A549 (cell line): ENCODE measurements around the gene PRKCE. TPM values are rescaled to one million over a fixed set of nuclear protein-coding genes. Genes with fewer than 3 reads are reported as not detected.

Experiments used
- ATAC-seq, 2 experiments: fragments of 200-7000 bp in 1 of 2; fragments of >200 bp in 1 of 2; cut with Nextera tagmentation in 1 of 2; cut with Tn5 transposase in 1 of 2; 3 replicates each; pipeline versions ENCODE4 v1.8.0 to v1.9.1; 2018 to 2020; ENCODE audit warnings: mild to moderate bottlenecking in 1 of 2, moderate library complexity in 1 of 2
- CTCF ChIA-PET: fragments of 300-600 bp; sonication (Branson Sonifier 250); formaldehyde crosslinking; extraction: SDS; loops from one replicate; lab custom pipeline; 2021; ENCODE audit warnings: antibody characterized with exemption, inconsistent platforms; lab: Yijun Ruan, JAX
- POLR2A ChIA-PET: fragments of 350-600 bp; formaldehyde crosslinking; extraction: SDS; loops from one replicate; lab custom pipeline; 2021; ENCODE audit warnings: antibody characterized with exemption, inconsistent platforms; lab: Yijun Ruan, JAX
- DNase-seq, 2 experiments: peaks; one replicate each; pipeline versions ENCODE4 v3.0.0 to v3.0.0-alpha.2; 2011 to 2016; ENCODE audit warnings: low read depth in 1 of 2, low spot score in 1 of 2
- FAIRE-seq: peaks from 2 replicates; lab custom pipeline; 2011; peaks lifted over from hg19 to GRCh38; lab: Jason Lieb, UNC
- H3K27ac ChIP-seq, 2 experiments: fragments of >200 bp; sonication (Bioruptor Twin); formaldehyde crosslinking; 3 replicates each; pipeline ENCODE4 v1.5.1; 2016 to 2017
- H3K4me1 ChIP-seq: fragments of >200 bp; sonication (Bioruptor Twin); formaldehyde crosslinking; 3 replicates; pipeline ENCODE4 v1.6.1; 2016
- H3K4me2 ChIP-seq: fragments of >200 bp; sonication (Bioruptor Twin); formaldehyde crosslinking; 3 replicates; pipeline ENCODE4 v1.6.1; 2016
- H3K4me3 ChIP-seq: fragments of >200 bp; sonication (Bioruptor Twin); formaldehyde crosslinking; 3 replicates; pipeline ENCODE4 v1.5.1; 2016
- H3K9me3 ChIP-seq: fragments of >200 bp; sonication (Bioruptor Twin); formaldehyde crosslinking; 3 replicates; pipeline ENCODE4 v1.6.1; 2016
- BCL3 ChIP-seq: fragments of >200 bp; sonication (Bioruptor Twin); formaldehyde crosslinking; IDR thresholded peaks from 3 replicates; pipeline ENCODE4 v1.6.1; 2016
- BHLHE40 ChIP-seq: IDR thresholded peaks from 2 replicates; pipeline ENCODE4 v1.6.1; 2012; ENCODE audit warnings: low read depth, low read length, inconsistent platforms
- CBX2 ChIP-seq: fragments of 200-600 bp; sonication (generic); IDR thresholded peaks from 2 replicates; pipeline ENCODE4 v1.6.1; 2016; ENCODE audit warnings: low read depth, mild to moderate bottlenecking, borderline replicate concordance
- CEBPB ChIP-seq, 2 experiments: fragments of >200 bp in 1 of 2; sonication (Bioruptor Twin) in 1 of 2; formaldehyde crosslinking in 1 of 2; IDR thresholded peaks; 2 replicates each; pipeline ENCODE4 v1.6.1; 2012 to 2016
- CHD4 ChIP-seq: fragments of 200-600 bp; sonication (generic); IDR thresholded peaks from 2 replicates; pipeline ENCODE4 v1.6.1; 2016; ENCODE audit warnings: antibody characterized with exemption, mild to moderate bottlenecking, borderline replicate concordance
- EHMT2 ChIP-seq: fragments of 200-600 bp; sonication (generic); IDR thresholded peaks from 2 replicates; pipeline ENCODE4 v1.6.1; 2016; ENCODE audit warnings: antibody characterized with exemption, low read depth, mild to moderate bottlenecking, moderate library complexity
- EP300 ChIP-seq, 2 experiments: fragments of >200 bp; sonication (Bioruptor Twin); formaldehyde crosslinking; IDR thresholded peaks; 2 replicates in 1 of 2; 3 replicates in 1 of 2; pipeline ENCODE4 v1.6.1; 2016 to 2017
- FOSL2 ChIP-seq, 2 experiments: fragments of 450-650 bp in 1 of 2; fragments of >200 bp in 1 of 2; sonication (Bioruptor Twin) in 1 of 2; formaldehyde crosslinking; IDR thresholded peaks; 2 replicates each; pipeline versions ENCODE4 v1.5.0 to v1.6.1; 2016 to 2020; ENCODE audit warnings: mild to moderate bottlenecking in 1 of 2, moderate library complexity in 1 of 2
- FOXS1 ChIP-seq: fragments of 250-450 bp; sonication (Bioruptor Pico); IDR thresholded peaks from 2 replicates; pipeline ENCODE4 v1.5.0; 2020; ENCODE audit warnings: mild to moderate bottlenecking, moderate library complexity
- GATA3 ChIP-seq: IDR thresholded peaks from 2 replicates; pipeline ENCODE4 v1.6.1; 2012; ENCODE audit warnings: borderline replicate concordance
- HDAC2 ChIP-seq: fragments of 200-600 bp; sonication (generic); IDR thresholded peaks from 2 replicates; pipeline ENCODE4 v1.6.1; 2016
- HES2 ChIP-seq: fragments of >200 bp; sonication (Bioruptor Twin); formaldehyde crosslinking; IDR thresholded peaks from 2 replicates; pipeline ENCODE4 v1.6.1; 2016
- HOXB13 ChIP-seq: fragments of 250-450 bp; sonication (Bioruptor Pico); IDR thresholded peaks from 2 replicates; pipeline ENCODE4 v1.5.0; 2020; ENCODE audit warnings: low read depth, mild to moderate bottlenecking, moderate library complexity
- HOXB5 ChIP-seq: fragments of 250-450 bp; sonication (Bioruptor Pico); IDR thresholded peaks from 2 replicates; pipeline ENCODE4 v1.5.0; 2020; ENCODE audit warnings: mild to moderate bottlenecking, moderate library complexity
- JUN ChIP-seq, 2 experiments: fragments of >200 bp; sonication (Bioruptor Twin); formaldehyde crosslinking; IDR thresholded peaks; 2 replicates in 1 of 2; 3 replicates in 1 of 2; pipeline ENCODE4 v1.6.1; 2016 to 2017
- JUNB ChIP-seq: fragments of >200 bp; sonication (Bioruptor Twin); formaldehyde crosslinking; IDR thresholded peaks from 2 replicates; pipeline ENCODE4 v1.6.1; 2016
- KDM1A ChIP-seq: fragments of 200-600 bp; sonication (generic); IDR thresholded peaks from 2 replicates; pipeline ENCODE4 v1.6.1; 2016; ENCODE audit warnings: low read depth, mild to moderate bottlenecking
- KDM5A ChIP-seq: fragments of 200-600 bp; sonication (generic); IDR thresholded peaks from 2 replicates; pipeline ENCODE4 v1.6.1; 2016; ENCODE audit warnings: antibody characterized with exemption, mild to moderate bottlenecking
- MAFK ChIP-seq: fragments of 450-650 bp; IDR thresholded peaks from 2 replicates; pipeline ENCODE4 v1.6.1; 2014; ENCODE audit not compliant: partially characterized antibody
- MYC ChIP-seq: IDR thresholded peaks from 2 replicates; pipeline ENCODE4 v1.6.1; 2012; ENCODE audit warnings: mild to moderate bottlenecking, inconsistent platforms, low read length, improper control_type of control experiment, borderline replicate concordance
- NFE2L2 ChIP-seq: fragments of 150-350 bp; conservative IDR thresholded peaks from 2 replicates; pipeline ENCODE4 v1.6.1; 2014; ENCODE audit warnings: low read length
- NR3C1 ChIP-seq: fragments of >200 bp; sonication (Bioruptor Twin); formaldehyde crosslinking; IDR thresholded peaks from 3 replicates; pipeline ENCODE4 v1.6.1; 2017
- PHF8 ChIP-seq: fragments of 200-600 bp; sonication (generic); IDR thresholded peaks from 2 replicates; pipeline ENCODE4 v1.6.1; 2016; ENCODE audit warnings: low read depth, mild to moderate bottlenecking, antibody characterized with exemption, moderate library complexity, borderline replicate concordance
- POLR2AphosphoS2 ChIP-seq: conservative IDR thresholded peaks from 2 replicates; pipeline ENCODE4 v1.6.1; 2012; ENCODE audit warnings: low read length, improper control_type of control experiment, inconsistent platforms
- RARB ChIP-seq: fragments of 250-450 bp; sonication (Bioruptor Pico); IDR thresholded peaks from 2 replicates; pipeline ENCODE4 v1.8.0; 2021; ENCODE audit warnings: mild to moderate bottlenecking, moderate library complexity
- RFX5 ChIP-seq: fragments of 450-650 bp; IDR thresholded peaks from 2 replicates; pipeline ENCODE4 v1.7.1; 2014; ENCODE audit warnings: antibody characterized with exemption, mild to moderate bottlenecking, moderate library complexity
- RNF2 ChIP-seq: fragments of 200-600 bp; sonication (generic); IDR thresholded peaks from 2 replicates; pipeline ENCODE4 v1.6.1; 2016; ENCODE audit warnings: low read depth, mild to moderate bottlenecking, antibody characterized with exemption, moderate library complexity, borderline replicate concordance
- SMC3 ChIP-seq: fragments of >200 bp; sonication (Bioruptor Twin); formaldehyde crosslinking; IDR thresholded peaks from 3 replicates; pipeline ENCODE4 v1.6.1; 2018; ENCODE audit warnings: inconsistent platforms
- SREBF2 ChIP-seq: fragments of 450-650 bp; IDR thresholded peaks from 2 replicates; pipeline ENCODE4 v1.6.1; 2014; ENCODE audit warnings: mild to moderate bottlenecking, moderate library complexity
- ZNF302 ChIP-seq: fragments of 250-450 bp; sonication (Bioruptor Pico); IDR thresholded peaks from 2 replicates; pipeline ENCODE4 v1.9.0; 2021; ENCODE audit warnings: inconsistent platforms, mild to moderate bottlenecking, moderate library complexity
- ZSCAN20 ChIP-seq: fragments of 250-450 bp; sonication (Bioruptor Pico); IDR thresholded peaks from 2 replicates; pipeline ENCODE4 v1.8.0; 2022; ENCODE audit warnings: mild to moderate bottlenecking, moderate library complexity
- WGBS: methylation state at CpG from one replicate; pipeline ENCODE4 v1.1.6; 2017; ENCODE audit errors: missing lambda C conversion rate; 5-methylcytosine and 5-hydroxymethylcytosine counted together
- polyA plus RNA-seq, 4 experiments: library from polyadenylated mRNA; depleted of rRNA in 3 of 4; stranded (reverse); fragments of >200 nt; fragmentation: RNase III in 1 of 4; extraction: RNeasy Plus Mini Kit Qiagen cat#74134 plus additional on column Dnase treatment in 1 of 4; gene quantifications; 2 replicates in 3 of 4; 3 replicates in 1 of 4; pipeline ENCODE4 v1.2.3, GENCODE V29; 2011 to 2017
- TF ChIP-seq, protein P1 (sequence below): fragments of 150-350 bp; IDR thresholded peaks from 2 replicates; pipeline ENCODE4 v1.6.1; 2014; ENCODE audit warnings: low read depth, mild to moderate bottlenecking, low read length
- TF ChIP-seq, protein P2 (sequence below): IDR thresholded peaks from 2 replicates; pipeline ENCODE4 v1.6.1; 2012
- TF ChIP-seq, protein P3 (sequence below): fragments of 200-600 bp; sonication (generic); IDR thresholded peaks from 2 replicates; pipeline ENCODE4 v1.6.1; 2016; ENCODE audit warnings: antibody characterized with exemption, mild to moderate bottlenecking, moderate library complexity

The PRKCE gene
- polyA plus RNA-seq, 2 of the 4 experiments (the other 2 are of a cell fraction) = 11.5 to 12.0 TPM

DNA sequence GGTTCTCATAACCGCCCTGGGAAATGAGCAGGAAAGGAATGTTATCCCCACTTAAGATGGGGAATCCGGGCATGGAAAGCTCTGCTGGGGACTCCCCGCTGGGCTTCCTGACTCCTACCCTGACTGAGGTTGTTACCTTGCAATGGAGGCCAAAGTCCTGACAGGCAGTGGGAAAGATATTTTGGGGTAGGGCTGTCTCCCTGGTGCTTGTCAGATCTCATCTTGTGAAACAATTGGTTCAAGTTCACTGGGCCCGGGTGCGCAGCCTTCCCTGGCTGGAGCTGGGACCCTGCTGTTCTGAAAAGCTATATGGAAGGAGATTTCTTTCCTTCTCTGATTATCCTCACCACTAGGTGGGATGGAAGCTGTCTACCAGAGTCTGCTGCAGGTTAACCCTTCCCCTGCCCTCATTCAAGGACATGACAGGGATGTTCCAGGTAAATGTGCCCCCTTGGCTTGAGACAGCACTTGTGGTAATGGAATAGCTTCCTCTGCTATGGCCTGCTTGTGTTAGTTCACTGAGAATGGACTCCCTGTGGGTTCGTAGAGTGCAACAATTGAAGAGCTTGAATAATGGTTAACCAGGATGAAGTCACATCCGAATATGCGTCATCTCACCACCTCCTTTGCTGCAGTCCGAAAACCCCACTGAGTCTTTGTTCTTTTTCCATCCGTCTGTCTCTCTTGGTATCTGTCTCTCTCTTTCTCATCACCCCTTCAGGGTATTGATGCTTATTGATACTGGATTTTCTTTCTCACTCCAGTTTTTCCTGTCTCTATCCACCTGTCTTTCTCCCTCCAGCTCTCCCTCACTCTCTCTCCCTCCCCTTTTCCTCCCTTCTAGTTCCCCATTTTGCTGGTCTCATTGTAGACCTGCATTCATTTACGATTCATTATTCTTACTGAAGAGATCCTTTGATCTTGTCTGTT, 577.9 kb downstream of the PRKCE start:
- CTCF ChIA-PET = interaction anchor here (0.7 to 7.0 kb wide), 49 partner anchors 10 to 241 kb away, joined by 3 to 39 read pairs (median 4); partner anchors contain the start of gene EPAS1
- Histone ChIP-seq H3K4me1 (peaks cover 65% of the 10 kb centered on the region), H3K4me3 (no peak overlapping the region), H3K27ac (peak overlapping the region; percentile 93 to 95), H3K9me3 (peaks cover 23% of the 10 kb centered on the region), H3K4me2 (peak overlapping the region; percentile 79)
- DNase-seq (peak; percentile 53 to 93), FAIRE-seq (peak; percentile 28), ATAC-seq (peak; percentile 87 to 88)
- POLR2A ChIA-PET = interaction anchor here (0.8 to 4.8 kb wide), 9 partner anchors 12 to 236 kb away, joined by 3 to 22 read pairs (median 5); partner anchors contain the start of gene EPAS1
- 20% methylated on average over 11 of the region's 11 CpGs for WGBS
- TF ChIP-seq RARB (CRISPR knock-in tag) = peak; percentile 43
- 0 out of 2 replicates have a peak, but pooled peaks have one; percentile 34 for TF ChIP-seq ZSCAN20 (CRISPR knock-in tag)
- TF ChIP-seq RNF2 = no peak
- no peak for TF ChIP-seq HDAC2
- peak; percentile 25; the same call in 1 of the 2 replicates for TF ChIP-seq CHD4
- no peak for TF ChIP-seq PHF8
- peak; percentile 13; the same call in 1 of the 2 replicates for TF ChIP-seq HES2
- TF ChIP-seq, protein P1, sequence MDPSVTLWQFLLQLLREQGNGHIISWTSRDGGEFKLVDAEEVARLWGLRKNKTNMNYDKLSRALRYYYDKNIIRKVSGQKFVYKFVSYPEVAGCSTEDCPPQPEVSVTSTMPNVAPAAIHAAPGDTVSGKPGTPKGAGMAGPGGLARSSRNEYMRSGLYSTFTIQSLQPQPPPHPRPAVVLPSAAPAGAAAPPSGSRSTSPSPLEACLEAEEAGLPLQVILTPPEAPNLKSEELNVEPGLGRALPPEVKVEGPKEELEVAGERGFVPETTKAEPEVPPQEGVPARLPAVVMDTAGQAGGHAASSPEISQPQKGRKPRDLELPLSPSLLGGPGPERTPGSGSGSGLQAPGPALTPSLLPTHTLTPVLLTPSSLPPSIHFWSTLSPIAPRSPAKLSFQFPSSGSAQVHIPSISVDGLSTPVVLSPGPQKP = no peak
- TF ChIP-seq, protein P2, sequence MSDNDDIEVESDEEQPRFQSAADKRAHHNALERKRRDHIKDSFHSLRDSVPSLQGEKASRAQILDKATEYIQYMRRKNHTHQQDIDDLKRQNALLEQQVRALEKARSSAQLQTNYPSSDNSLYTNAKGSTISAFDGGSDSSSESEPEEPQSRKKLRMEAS = no peak; the same call in 1 of the 2 replicates
- no peak for TF ChIP-seq MAFK
- no peak for TF ChIP-seq HOXB5
- no peak for TF ChIP-seq HOXB13 (CRISPR knock-in tag)
- no peak for TF ChIP-seq NR3C1
- no peak; the same call in 2 of the 3 replicates for TF ChIP-seq SMC3
- no peak for TF ChIP-seq NFE2L2
- no peak for TF ChIP-seq KDM5A
- peak; percentile 23 to 65; a peak in 1 of 4 replicates for TF ChIP-seq CEBPB (IDR thresholded peaks at IDR 0.05)
- TF ChIP-seq MYC = no peak
- TF ChIP-seq, protein P3, sequence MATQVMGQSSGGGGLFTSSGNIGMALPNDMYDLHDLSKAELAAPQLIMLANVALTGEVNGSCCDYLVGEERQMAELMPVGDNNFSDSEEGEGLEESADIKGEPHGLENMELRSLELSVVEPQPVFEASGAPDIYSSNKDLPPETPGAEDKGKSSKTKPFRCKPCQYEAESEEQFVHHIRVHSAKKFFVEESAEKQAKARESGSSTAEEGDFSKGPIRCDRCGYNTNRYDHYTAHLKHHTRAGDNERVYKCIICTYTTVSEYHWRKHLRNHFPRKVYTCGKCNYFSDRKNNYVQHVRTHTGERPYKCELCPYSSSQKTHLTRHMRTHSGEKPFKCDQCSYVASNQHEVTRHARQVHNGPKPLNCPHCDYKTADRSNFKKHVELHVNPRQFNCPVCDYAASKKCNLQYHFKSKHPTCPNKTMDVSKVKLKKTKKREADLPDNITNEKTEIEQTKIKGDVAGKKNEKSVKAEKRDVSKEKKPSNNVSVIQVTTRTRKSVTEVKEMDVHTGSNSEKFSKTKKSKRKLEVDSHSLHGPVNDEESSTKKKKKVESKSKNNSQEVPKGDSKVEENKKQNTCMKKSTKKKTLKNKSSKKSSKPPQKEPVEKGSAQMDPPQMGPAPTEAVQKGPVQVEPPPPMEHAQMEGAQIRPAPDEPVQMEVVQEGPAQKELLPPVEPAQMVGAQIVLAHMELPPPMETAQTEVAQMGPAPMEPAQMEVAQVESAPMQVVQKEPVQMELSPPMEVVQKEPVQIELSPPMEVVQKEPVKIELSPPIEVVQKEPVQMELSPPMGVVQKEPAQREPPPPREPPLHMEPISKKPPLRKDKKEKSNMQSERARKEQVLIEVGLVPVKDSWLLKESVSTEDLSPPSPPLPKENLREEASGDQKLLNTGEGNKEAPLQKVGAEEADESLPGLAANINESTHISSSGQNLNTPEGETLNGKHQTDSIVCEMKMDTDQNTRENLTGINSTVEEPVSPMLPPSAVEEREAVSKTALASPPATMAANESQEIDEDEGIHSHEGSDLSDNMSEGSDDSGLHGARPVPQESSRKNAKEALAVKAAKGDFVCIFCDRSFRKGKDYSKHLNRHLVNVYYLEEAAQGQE = no peak
- TF ChIP-seq CBX2 = no peak
- TF ChIP-seq FOXS1 = no peak
- TF ChIP-seq FOSL2 (IDR thresholded peaks at IDR 0.05) = peak; percentile 81
- TF ChIP-seq FOSL2 (CRISPR knock-in tag; IDR thresholded peaks at IDR 0.05) = peak; percentile 80
- TF ChIP-seq EHMT2 = no peak
- no peak for TF ChIP-seq RFX5
- TF ChIP-seq JUNB = peak; percentile 74
- TF ChIP-seq SREBF2 = no peak
- no peak for TF ChIP-seq POLR2AphosphoS2
- no peak for TF ChIP-seq BHLHE40
- peak; percentile 69; the same call in 1 of the 2 replicates for TF ChIP-seq GATA3
- TF ChIP-seq EP300 (IDR thresholded peaks at IDR 0.05) = peak; percentile 85 to 88; a peak in 3 of 5 replicates
- TF ChIP-seq BCL3 = peak; percentile 50; the same call in 1 of the 3 replicates
- no peak for TF ChIP-seq ZNF302 (CRISPR knock-in tag)
- TF ChIP-seq KDM1A = no peak
- peak; percentile 89 to 95 for TF ChIP-seq JUN (IDR thresholded peaks at IDR 0.05)
